HepG2 (cell line): ENCODE results near the gene TAS2R40. TPM values are rescaled to one million over a fixed set of nuclear protein-coding genes. Genes with fewer than 3 reads are reported as not detected.

ENCODE experiments used
- ATAC-seq: fragments of 200-7000 bp; cut with Tn5 transposase; 3 replicates; pipeline ENCODE4 v1.9.1; 2020; ENCODE audit warnings: mild to moderate bottlenecking, moderate library complexity
- BruUV-seq: library from RNA; stranded (reverse); fragments of 400-500 nt; replicated peaks from 2 replicates; lab custom pipeline; 2021; lab: Mats Ljungman, UMichigan
- CTCF ChIA-PET: fragments of 300-600 bp; formaldehyde crosslinking; extraction: SDS; loops from one replicate; lab custom pipeline; 2021; ENCODE audit warnings: low total read pairs, inconsistent platforms, low intra/inter-chr PET ratio; lab: Yijun Ruan, JAX
- POLR2A ChIA-PET: fragments of 350-600 bp; sonication (Branson Sonifier 250); formaldehyde crosslinking; loops from one replicate; lab custom pipeline; 2020; ENCODE audit warnings: antibody characterized with exemption, inconsistent platforms; lab: Yijun Ruan, JAX
- DNase-seq: peaks from one replicate; pipeline ENCODE4 v3.0.0-alpha.2; 2015; ENCODE audit warnings: low spot score
- FAIRE-seq: peaks from 3 replicates; lab custom pipeline; 2011; peaks lifted over from hg19 to GRCh38; lab: Jason Lieb, UNC
- H2AFZ ChIP-seq: one replicate; pipeline ENCODE4 v1.6.1; 2011; ENCODE audit warnings: low read length, inconsistent platforms
- H3K27ac ChIP-seq: fragments of 300-600 bp; 3 replicates; pipeline ENCODE4 v1.8.0; 2011; ENCODE audit warnings: mixed run types, mild to moderate bottlenecking, mixed read lengths, low read length, inconsistent platforms; ENCODE audit not compliant: insufficient read depth; ENCODE audit errors: extremely low read length
- H3K27me3 ChIP-seq, 2 experiments: fragments of 200-600 bp in 1 of 2; 2 replicates in 1 of 2; 3 replicates in 1 of 2; pipeline versions ENCODE4 v1.6.0 to v1.8.0; 2011; ENCODE audit warnings: low read length in 2 of 2, mild to moderate bottlenecking in 2 of 2, moderate library complexity in 2 of 2, inconsistent platforms in 1 of 2; ENCODE audit not compliant: insufficient read depth in 2 of 2, control insufficient read depth in 1 of 2
- H3K36me3 ChIP-seq, 2 experiments: fragments of 200-600 bp in 1 of 2; replicated peaks in 1 of 2; 2 replicates in 1 of 2; 3 replicates in 1 of 2; pipeline versions ENCODE4 v1.5.1 to v1.8.0; 2011; ENCODE audit warnings: low read length in 2 of 2, inconsistent platforms in 1 of 2; ENCODE audit not compliant: insufficient read depth in 2 of 2, control insufficient read depth in 1 of 2
- H3K4me1 ChIP-seq: 2 replicates; pipeline ENCODE4 v1.5.1; 2012; ENCODE audit warnings: low read length, inconsistent platforms; ENCODE audit not compliant: insufficient read depth
- H3K4me2 ChIP-seq: 2 replicates; pipeline ENCODE4 v1.6.0; 2011; ENCODE audit warnings: low read depth, low read length, inconsistent platforms
- H3K4me3 ChIP-seq, 3 experiments: fragments of 200-600 bp in 1 of 3; sonication (generic), shearing (Covaris generic) in 1 of 3; replicated peaks in 1 of 3; 2 replicates each; pipeline ENCODE4 v1.5.1; 2011 to 2016; ENCODE audit warnings: low read length in 3 of 3, inconsistent platforms in 2 of 3, low read depth in 2 of 3, mild to moderate bottlenecking in 2 of 3, control low read depth in 1 of 3, mixed read lengths in 1 of 3; ENCODE audit not compliant: insufficient read depth in 1 of 3
- H3K79me2 ChIP-seq: one replicate; pipeline ENCODE4 v1.6.1; 2011; ENCODE audit warnings: low read length, inconsistent platforms; ENCODE audit not compliant: insufficient read depth
- H3K9ac ChIP-seq: 2 replicates; pipeline ENCODE4 v1.6.0; 2011; ENCODE audit warnings: mild to moderate bottlenecking, low read depth, low read length, inconsistent platforms; ENCODE audit not compliant: insufficient read depth
- H3K9me3 ChIP-seq: 2 replicates; pipeline ENCODE4 v1.5.1; 2012; ENCODE audit warnings: mild to moderate bottlenecking, low read length
- H4K20me1 ChIP-seq: 2 replicates; pipeline ENCODE4 v1.6.0; 2011; ENCODE audit warnings: inconsistent platforms, mild to moderate bottlenecking, low read length, moderate library complexity; ENCODE audit not compliant: insufficient read depth
- CBX2 ChIP-seq, 2 experiments: fragments of 200-600 bp in 1 of 2; sonication (generic); formaldehyde crosslinking in 1 of 2; IDR thresholded peaks; 2 replicates each; pipeline versions ENCODE4 v1.7.0 to v1.8.1; 2018 to 2022; ENCODE audit warnings: low read depth in 2 of 2, low read length in 1 of 2, mild to moderate bottlenecking in 1 of 2, missing genetic modification reagents in 1 of 2
- HNF4G ChIP-seq, 2 experiments: sonication (generic) in 1 of 2; formaldehyde crosslinking in 1 of 2; IDR thresholded peaks; 2 replicates each; pipeline versions ENCODE4 v1.4.0 to v1.6.1; 2011 to 2020; ENCODE audit warnings: borderline replicate concordance in 2 of 2, low read depth in 2 of 2, mild to moderate bottlenecking in 2 of 2, low read length in 1 of 2, missing genetic modification reagents in 1 of 2, moderate library complexity in 1 of 2
- NCOA5 ChIP-seq: sonication (generic); formaldehyde crosslinking; IDR thresholded peaks from 2 replicates; pipeline ENCODE4 v1.4.0; 2020; ENCODE audit warnings: missing genetic modification reagents
- POLR2AphosphoS2 ChIP-seq: IDR thresholded peaks from 2 replicates; pipeline ENCODE4 v1.6.1; 2011; ENCODE audit warnings: low read depth, low read length, improper control_type of control experiment
- THYN1 ChIP-seq: sonication (generic); formaldehyde crosslinking; IDR thresholded peaks from 2 replicates; pipeline ENCODE4 v1.8.1; 2023; ENCODE audit warnings: low read depth, mild to moderate bottlenecking, moderate library complexity, missing genetic modification reagents, borderline replicate concordance
- ZBTB7B ChIP-seq: sonication (generic); formaldehyde crosslinking; IDR thresholded peaks from 2 replicates; pipeline ENCODE4 v1.4.0; 2020; ENCODE audit warnings: missing genetic modification reagents
- ZC3H4 ChIP-seq: sonication (generic); formaldehyde crosslinking; IDR thresholded peaks from 2 replicates; pipeline ENCODE4 v1.4.0; 2020; ENCODE audit warnings: missing genetic modification reagents, borderline replicate concordance
- ZFP82 ChIP-seq: sonication (generic); formaldehyde crosslinking; IDR thresholded peaks from 2 replicates; pipeline ENCODE4 v1.5.1; 2020; ENCODE audit warnings: mild to moderate bottlenecking, missing genetic modification reagents, borderline replicate concordance
- ZNF138 ChIP-seq: sonication (generic); formaldehyde crosslinking; IDR thresholded peaks from 2 replicates; pipeline ENCODE4 v1.5.0; 2020; ENCODE audit warnings: mild to moderate bottlenecking, low read depth, missing genetic modification reagents
- ZNF33B ChIP-seq: sonication (generic); formaldehyde crosslinking; IDR thresholded peaks from 2 replicates; pipeline ENCODE4 v1.5.1; 2020; ENCODE audit warnings: mild to moderate bottlenecking, missing genetic modification reagents
- ZNF496 ChIP-seq: sonication (generic); formaldehyde crosslinking; IDR thresholded peaks from 2 replicates; pipeline ENCODE4 v1.8.1; 2023; ENCODE audit warnings: mild to moderate bottlenecking, moderate library complexity, missing genetic modification reagents; ENCODE audit not compliant: insufficient replicate concordance
- WGBS: methylation state at CpG from one replicate; pipeline ENCODE4 v1.1.6; 2017; ENCODE audit warnings: low lambda C conversion rate; 5-methylcytosine and 5-hydroxymethylcytosine counted together
- in situ Hi-C: cut with HindIII; loops from 2 replicates; pipeline ENCODE4 v1.10.0; 2017; ENCODE audit warnings: low pct_unique_long_range_greater_than_20kb; ENCODE audit not compliant: extremely low pct_ligation_motif_present
- intact Hi-C: fragments of 100-400 bp; cut with micrococcal nuclease; formaldehyde crosslinking; loops from one replicate; pipeline ENCODE4 v1.10.0; 2022; ENCODE audit not compliant: unreplicated experiment
- polyA plus RNA-seq, 8 experiments: library from polyadenylated mRNA; depleted of rRNA in 3 of 8; stranded (reverse) in 7 of 8; unstranded in 1 of 8; fragments of >200 nt; fragmentation: Illumina TruSeq in 4 of 8; extraction: Trizol in 4 of 8; gene quantifications; 2 replicates each; pipeline versions ENCODE4 v1.2.1 to v1.2.3, GENCODE V29; 2011 to 2016; ENCODE audit warnings: low read depth in 4 of 8, missing spikeins in 1 of 8, mixed read lengths in 1 of 8; ENCODE audit not compliant: insufficient read depth in 1 of 8
- total RNA-seq, 5 experiments: library from RNA; depleted of rRNA; stranded (reverse); fragments of >200 nt; fragmentation: Illumina TruSeq; extraction: Trizol; gene quantifications; 2 replicates each; pipeline ENCODE4 v1.2.3, GENCODE V29; 2016; ENCODE audit warnings: low read depth in 1 of 5
- TF ChIP-seq, protein P1 (sequence below): sonication (generic); formaldehyde crosslinking; IDR thresholded peaks from 2 replicates; pipeline ENCODE4 v1.4.0; 2020; ENCODE audit warnings: low read depth, mild to moderate bottlenecking, missing genetic modification reagents
- TF ChIP-seq, protein P2 (sequence below): sonication (generic); formaldehyde crosslinking; IDR thresholded peaks from 2 replicates; pipeline ENCODE4 v1.5.1; 2020; ENCODE audit warnings: missing genetic modification reagents, mild to moderate bottlenecking, borderline replicate concordance
- TF ChIP-seq, protein P3 (sequence below): sonication (generic); formaldehyde crosslinking; IDR thresholded peaks from 2 replicates; pipeline ENCODE4 v1.8.1; 2023; ENCODE audit warnings: missing genetic modification reagents, mild to moderate bottlenecking, borderline replicate concordance

TAS2R40 gene
- total and polyA plus RNA-seq, 2 of the 13 experiments (the other 11 are each of a cell fraction or from before 2014, with no cell fraction given), result not detected

DNA sequence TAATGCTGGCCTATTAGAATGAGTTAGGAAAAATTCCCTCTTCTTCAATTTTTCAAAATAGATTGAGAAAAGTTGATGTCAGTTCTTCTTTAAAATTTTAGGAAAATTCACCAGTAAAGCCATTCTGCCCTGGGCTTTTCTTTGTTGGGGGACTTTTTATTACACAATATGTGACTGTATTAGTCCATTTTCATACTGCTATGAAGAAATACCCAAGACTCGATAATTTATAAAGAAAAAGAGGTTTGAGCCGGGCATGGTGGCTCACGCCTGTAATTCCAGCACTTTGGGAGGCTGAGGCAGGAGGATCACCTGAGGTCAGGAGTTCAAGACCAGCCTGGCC is 12.7 kb downstream of the TAS2R40 start (continued):
- no peak for TF ChIP-seq CBX2 (IDR thresholded peaks at IDR 0.05; ENCODE audit: low read depth, low read length)
- TF ChIP-seq CBX2 (CRISPR knock-in tag; IDR thresholded peaks at IDR 0.05; ENCODE audit: low read depth), result no peak
- TF ChIP-seq NCOA5 (CRISPR knock-in tag), result no peak
- no peak for TF ChIP-seq ZC3H4

DNA sequence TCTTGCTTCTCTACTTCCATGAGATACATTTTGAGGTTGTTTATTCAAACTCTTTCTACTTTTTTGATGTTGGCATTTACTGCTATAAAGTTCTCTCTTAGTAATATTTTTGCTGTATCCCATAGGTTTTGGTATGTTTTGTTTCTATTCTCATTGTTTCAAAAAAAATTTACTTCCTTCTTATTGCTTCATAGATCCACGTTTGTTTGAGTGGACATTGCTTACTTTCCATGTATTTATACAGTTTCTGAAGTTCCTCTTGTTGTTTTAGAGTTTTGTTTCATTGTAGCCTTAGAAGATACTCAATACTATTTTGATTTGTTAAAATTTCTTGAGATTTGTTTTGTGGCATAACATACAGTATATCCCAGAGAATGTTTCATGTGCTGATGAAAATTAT is 13.7 kb downstream of the TAS2R40 start:
- H3K4me3 ChIP-seq, result no peak overlapping the region
- POLR2A ChIA-PET, result no interaction called here
- no TSS peak for BruUV-seq
- WGBS, result 0% methylated on average over 1 of the region's 1 CpG
- H3K4me2 ChIP-seq, result no peak overlapping the region
- H3K36me3 ChIP-seq, result no peaks in the 10 kb centered on the region
- ATAC-seq (no peak), FAIRE-seq (no peak), DNase-seq (no peak)
- H3K27me3 ChIP-seq, result 0 out of 5 replicates have a peak, but pooled peaks cover 0 to 1% of the 10 kb centered on the region in 2 experiments
- no peak overlapping the region for H3K9ac ChIP-seq
- peaks cover 6% of the 10 kb centered on the region; the same call in 1 of the 2 replicates for H3K9me3 ChIP-seq
- H3K27ac ChIP-seq, result no peak overlapping the region
- H2AFZ ChIP-seq, result no peak overlapping the region
- intact Hi-C loops (no loop called here), in situ Hi-C loops (no loop called here)
- no peaks in the 10 kb centered on the region for H3K79me2 ChIP-seq
- peaks cover 2% of the 10 kb centered on the region; the same call in 1 of the 2 replicates for H3K4me1 ChIP-seq
- TF ChIP-seq, protein P1, sequence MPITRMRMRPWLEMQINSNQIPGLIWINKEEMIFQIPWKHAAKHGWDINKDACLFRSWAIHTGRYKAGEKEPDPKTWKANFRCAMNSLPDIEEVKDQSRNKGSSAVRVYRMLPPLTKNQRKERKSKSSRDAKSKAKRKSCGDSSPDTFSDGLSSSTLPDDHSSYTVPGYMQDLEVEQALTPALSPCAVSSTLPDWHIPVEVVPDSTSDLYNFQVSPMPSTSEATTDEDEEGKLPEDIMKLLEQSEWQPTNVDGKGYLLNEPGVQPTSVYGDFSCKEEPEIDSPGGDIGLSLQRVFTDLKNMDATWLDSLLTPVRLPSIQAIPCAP (CRISPR knock-in tag), result no peak
- TF ChIP-seq ZBTB7B (CRISPR knock-in tag) (no peak), HNF4G (IDR thresholded peaks at IDR 0.05; ENCODE audit: borderline replicate concordance, low read depth, low read length) (no peak), HNF4G (CRISPR knock-in tag; IDR thresholded peaks at IDR 0.05; ENCODE audit: borderline replicate concordance, low read depth) (no peak), ZNF33B (CRISPR knock-in tag) (no peak), ZNF138 (CRISPR knock-in tag) (no peak), THYN1 (CRISPR knock-in tag) (no peak), ZFP82 (CRISPR knock-in tag) (no peak), ZNF496 (CRISPR knock-in tag) (no peak), POLR2AphosphoS2 (no peak)
- TF ChIP-seq, protein P2, sequence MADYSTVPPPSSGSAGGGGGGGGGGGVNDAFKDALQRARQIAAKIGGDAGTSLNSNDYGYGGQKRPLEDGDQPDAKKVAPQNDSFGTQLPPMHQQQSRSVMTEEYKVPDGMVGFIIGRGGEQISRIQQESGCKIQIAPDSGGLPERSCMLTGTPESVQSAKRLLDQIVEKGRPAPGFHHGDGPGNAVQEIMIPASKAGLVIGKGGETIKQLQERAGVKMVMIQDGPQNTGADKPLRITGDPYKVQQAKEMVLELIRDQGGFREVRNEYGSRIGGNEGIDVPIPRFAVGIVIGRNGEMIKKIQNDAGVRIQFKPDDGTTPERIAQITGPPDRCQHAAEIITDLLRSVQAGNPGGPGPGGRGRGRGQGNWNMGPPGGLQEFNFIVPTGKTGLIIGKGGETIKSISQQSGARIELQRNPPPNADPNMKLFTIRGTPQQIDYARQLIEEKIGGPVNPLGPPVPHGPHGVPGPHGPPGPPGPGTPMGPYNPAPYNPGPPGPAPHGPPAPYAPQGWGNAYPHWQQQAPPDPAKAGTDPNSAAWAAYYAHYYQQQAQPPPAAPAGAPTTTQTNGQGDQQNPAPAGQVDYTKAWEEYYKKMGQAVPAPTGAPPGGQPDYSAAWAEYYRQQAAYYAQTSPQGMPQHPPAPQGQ (CRISPR knock-in tag), result no peak
- TF ChIP-seq, protein P3, sequence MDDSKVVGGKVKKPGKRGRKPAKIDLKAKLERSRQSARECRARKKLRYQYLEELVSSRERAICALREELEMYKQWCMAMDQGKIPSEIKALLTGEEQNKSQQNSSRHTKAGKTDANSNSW, result no peak
- H4K20me1 ChIP-seq, result no peaks in the 10 kb centered on the region
- CTCF ChIA-PET, result no interaction called here
